Measurements from ENCODE around the gene APOM.
A peak's percentile ranks its signal among the peaks of the same experiment; 100 is the strongest.

The APOM gene

GRCh38 chr6:31658158-31658688 is 2.5 kb downstream of the APOM start:
- Histone ChIP-seq H3K27ac (no peak overlapping the region), H3K27me3 (ENCODE audit: insufficient read depth, low read depth, severe bottlenecking) (no peaks in the 10 kb centered on the region), H3K36me3 (peaks cover 44% of the 10 kb centered on the region), H3K9me3 (ENCODE audit: severe bottlenecking) (no peaks in the 10 kb centered on the region), H3K4me3 (ENCODE audit: low read depth, low read length) (no peak overlapping the region)
- DNase-seq: no peak
- no peak for TF ChIP-seq CTCF (IDR thresholded peaks at IDR 0.05; ENCODE audit: low read depth, low read length)

- Histone ChIP-seq H3K4me3 (ENCODE audit: low read depth, low read length) (no peak overlapping the region), H3K27me3 (ENCODE audit: insufficient read depth, low read depth, severe bottlenecking) (no peaks in the 10 kb centered on the region), H3K9me3 (ENCODE audit: severe bottlenecking) (no peaks in the 10 kb centered on the region), H3K27ac (no peak overlapping the region), H3K36me3 (peaks cover 53% of the 10 kb centered on the region)
- DNase-seq: no peak
- TF ChIP-seq CTCF (IDR thresholded peaks at IDR 0.05; ENCODE audit: low read depth, low read length): no peak
Observed at GRCh38 chr6:31658983-31659648, 3.4 kb downstream of the APOM start.

GRCh38 chr6:31659649-31660380 is 4.1 kb downstream of the APOM start:
- TF ChIP-seq CTCF (IDR thresholded peaks at IDR 0.05; ENCODE audit: low read depth, low read length): no peak
- Histone ChIP-seq H3K4me3 (ENCODE audit: low read depth, low read length) (peak overlapping the region; percentile 88), H3K27ac (peak overlapping the region; percentile 79), H3K27me3 (ENCODE audit: insufficient read depth, low read depth, severe bottlenecking) (no peaks in the 10 kb centered on the region), H3K9me3 (ENCODE audit: severe bottlenecking) (no peaks in the 10 kb centered on the region), H3K36me3 (peaks cover 56% of the 10 kb centered on the region)
- no peak for DNase-seq

GRCh38 chr6:31660381-31661261 is 4.9 kb downstream of the APOM start, which contains the start of gene C6orf47:
C6orf47 (minus strand) TSS chr6:31660778; CDS start chr6:31659947, 831 bp downstream.
- Histone ChIP-seq H3K36me3 (peaks cover 56% of the 10 kb centered on the region), H3K27me3 (ENCODE audit: insufficient read depth, low read depth, severe bottlenecking) (no peaks in the 10 kb centered on the region), H3K9me3 (ENCODE audit: severe bottlenecking) (no peaks in the 10 kb centered on the region), H3K27ac (peak within 1 kb of the TSS; percentile 79), H3K4me3 (ENCODE audit: low read depth, low read length) (peak within 1 kb of the TSS; percentile 88)
- no peak for TF ChIP-seq CTCF (IDR thresholded peaks at IDR 0.05; ENCODE audit: low read depth, low read length)
- peak; percentile 96 for DNase-seq

GRCh38 chr6:31661262-31662123 is 5.8 kb downstream of the APOM start:
- DNase-seq: no peak

More at GRCh38 chr6:31661262-31662123, 5.8 kb downstream of the APOM start:
- Histone ChIP-seq H3K36me3 (peaks cover 59% of the 10 kb centered on the region), H3K27me3 (ENCODE audit: insufficient read depth, low read depth, severe bottlenecking) (no peaks in the 10 kb centered on the region), H3K9me3 (ENCODE audit: severe bottlenecking) (no peaks in the 10 kb centered on the region), H3K4me3 (ENCODE audit: low read depth, low read length) (peak overlapping the region; percentile 88), H3K27ac (peak overlapping the region; percentile 79)
- TF ChIP-seq CTCF (IDR thresholded peaks at IDR 0.05; ENCODE audit: low read depth, low read length): no peak
